Hematopoietic multipotent progenitor cell treated with erythropoietin and hydrocortisone succinate and interleukin-3 and kit ligand, for 6 days (in vitro differentiated cells): ENCODE measurements around the gene KLHDC7B.

Source experiments
- DNase-seq: peaks from one replicate; pipeline ENCODE4 v3.0.0-alpha.2; 2015

Gene KLHDC7B

DNA sequence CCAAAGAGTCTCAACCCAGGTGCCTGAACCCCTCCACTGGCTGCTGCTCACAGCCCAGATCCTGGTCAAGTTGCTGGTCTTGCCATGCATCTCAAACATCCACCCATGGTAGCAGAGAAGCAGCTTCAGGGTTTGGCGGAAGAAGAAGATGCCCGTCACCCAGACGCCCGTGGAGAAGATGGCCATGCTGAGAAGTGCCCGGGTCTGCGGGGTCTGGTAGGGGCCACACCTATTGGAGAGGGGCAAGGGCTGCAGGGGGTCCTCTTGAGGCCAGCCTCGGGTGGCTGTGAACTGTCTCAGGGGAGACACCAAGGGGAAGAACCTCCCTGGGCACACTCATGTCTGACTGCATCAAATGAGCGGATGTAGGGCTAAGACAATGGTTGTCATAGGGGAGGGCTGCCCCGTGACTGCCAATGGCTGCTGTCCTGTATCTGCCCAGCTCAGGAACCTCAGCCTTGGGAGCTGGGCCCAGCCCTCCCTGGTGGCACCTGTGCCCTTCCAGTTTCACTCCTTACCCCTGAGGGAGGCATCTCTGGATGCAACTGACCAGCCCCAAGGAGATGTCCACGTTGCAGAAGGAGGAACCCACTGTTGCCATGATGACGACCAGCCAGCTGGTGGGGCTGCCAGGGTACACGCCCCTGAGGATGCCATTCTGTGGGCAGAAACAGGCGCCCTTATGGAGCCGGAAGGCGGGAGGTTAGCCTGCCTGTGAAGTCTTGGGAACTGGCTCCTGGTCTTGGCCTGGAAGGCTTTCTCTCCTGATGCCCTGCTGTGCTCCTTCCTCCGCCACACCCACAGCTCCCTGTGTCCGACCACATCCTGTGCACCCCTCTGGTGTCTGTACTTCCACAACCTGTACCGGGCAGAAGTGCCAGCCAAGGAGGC lies 31.4 kb downstream of the KLHDC7B start:
- DNase-seq, result no peak

DNA sequence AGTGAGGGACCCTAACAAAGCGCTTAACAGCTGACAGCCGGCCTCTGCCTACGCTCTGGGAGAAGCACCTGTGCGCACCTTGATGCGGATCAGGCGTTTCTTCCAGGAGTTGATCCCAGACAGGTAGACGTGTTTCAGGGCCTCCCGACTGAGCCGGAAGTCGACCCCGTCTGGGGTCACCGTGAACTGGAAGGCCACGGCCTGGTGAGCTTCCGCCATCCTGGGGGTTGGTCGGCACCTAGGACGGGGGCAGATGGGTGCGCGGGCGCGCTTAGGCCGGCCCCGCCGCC lies 31.9 kb downstream of the KLHDC7B start:
- DNase-seq, result no peak

DNA sequence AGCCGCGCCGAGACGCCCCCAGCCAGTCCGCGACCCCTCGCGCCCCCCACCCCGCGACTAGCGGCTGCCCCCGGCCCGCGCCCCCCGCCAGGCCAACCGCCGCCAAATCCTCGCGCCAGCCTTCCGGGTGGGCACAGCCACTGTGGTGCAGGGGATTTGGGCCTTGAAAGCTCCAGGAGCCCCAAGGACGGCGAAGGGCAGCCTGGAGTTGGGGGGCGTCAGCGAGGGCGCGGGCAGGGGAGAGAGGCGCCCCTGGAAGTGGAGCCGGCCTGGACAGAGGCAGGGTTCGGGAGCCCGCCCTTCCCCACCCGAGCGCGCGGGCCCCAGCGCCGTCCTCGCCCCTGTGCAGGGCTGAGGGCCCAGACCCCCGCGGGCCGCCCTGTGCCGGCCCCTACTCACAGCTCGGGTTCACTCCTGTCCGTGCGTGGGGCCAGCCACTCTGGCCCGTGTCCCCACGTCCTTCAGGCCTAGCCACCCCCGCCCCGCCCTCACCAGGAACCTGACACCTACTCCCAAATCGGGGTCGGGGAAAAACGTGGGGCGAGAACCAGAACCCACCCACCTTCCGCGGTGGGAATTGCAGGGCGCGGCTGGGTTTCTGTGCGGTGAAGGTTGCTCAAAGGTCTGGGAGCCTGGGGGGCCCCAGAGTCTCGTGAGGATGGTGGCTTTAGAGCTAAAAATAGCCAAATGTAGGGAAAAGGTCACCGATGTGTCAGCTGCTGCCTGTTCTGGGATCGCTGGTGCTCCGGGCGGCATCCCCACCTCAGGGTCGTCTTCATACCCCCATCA lies 32.5 kb downstream of the KLHDC7B start, which contains the start of gene CPT1B:
Gene CPT1B (minus strand): TSS at position 441 of the 789 bp plus-strand sequence. CDS start 512 bp downstream, outside the sequence.
- DNase-seq, result no peak

DNA sequence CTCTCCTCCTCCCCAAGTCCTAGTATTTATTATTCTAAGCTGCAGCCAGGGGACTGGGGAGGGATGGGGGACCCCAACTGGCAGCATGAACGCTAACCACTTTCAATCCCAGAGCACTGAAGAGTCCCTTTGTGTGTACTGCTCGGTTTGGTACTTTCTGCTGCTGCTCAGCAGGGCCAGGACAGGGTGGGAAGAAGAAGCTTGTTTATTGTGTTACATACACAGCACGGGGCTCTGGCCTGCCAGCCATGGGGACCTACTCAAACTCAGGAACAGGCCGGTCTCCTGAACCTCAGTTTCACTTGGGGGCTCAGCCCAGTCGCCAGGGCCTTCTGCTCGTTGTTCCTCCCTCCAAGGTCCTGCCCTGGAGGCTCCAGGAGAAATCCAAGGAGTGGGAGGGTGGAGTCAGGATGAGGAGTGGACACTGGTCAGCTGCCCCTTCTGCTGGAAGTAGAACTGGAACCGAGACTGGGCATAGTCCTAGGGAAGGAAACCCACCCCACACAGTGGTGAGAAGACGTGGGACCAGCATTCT lies 33.1 kb downstream of the KLHDC7B start:
- no peak for DNase-seq

DNA sequence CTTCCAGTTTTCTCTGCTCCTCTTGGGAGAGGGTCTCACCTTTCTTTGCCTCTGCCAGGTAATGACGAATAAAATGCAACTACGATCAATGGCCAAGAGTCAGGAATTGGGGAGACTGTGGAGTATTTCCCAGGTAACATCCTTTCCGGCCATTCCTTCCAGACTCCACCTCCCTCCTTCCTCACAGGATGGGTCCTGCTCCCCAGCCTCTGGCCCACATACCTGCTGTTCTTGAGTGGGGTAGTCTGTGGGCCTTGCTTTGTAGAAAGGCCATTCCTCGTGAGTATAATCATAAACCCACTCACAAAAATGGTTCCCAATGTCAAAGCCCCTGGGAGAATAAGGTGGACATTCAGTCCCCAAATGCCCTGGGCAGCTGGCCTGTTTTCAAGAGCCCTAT lies 34.1 kb downstream of the KLHDC7B start:
- DNase-seq, result no peak

DNA sequence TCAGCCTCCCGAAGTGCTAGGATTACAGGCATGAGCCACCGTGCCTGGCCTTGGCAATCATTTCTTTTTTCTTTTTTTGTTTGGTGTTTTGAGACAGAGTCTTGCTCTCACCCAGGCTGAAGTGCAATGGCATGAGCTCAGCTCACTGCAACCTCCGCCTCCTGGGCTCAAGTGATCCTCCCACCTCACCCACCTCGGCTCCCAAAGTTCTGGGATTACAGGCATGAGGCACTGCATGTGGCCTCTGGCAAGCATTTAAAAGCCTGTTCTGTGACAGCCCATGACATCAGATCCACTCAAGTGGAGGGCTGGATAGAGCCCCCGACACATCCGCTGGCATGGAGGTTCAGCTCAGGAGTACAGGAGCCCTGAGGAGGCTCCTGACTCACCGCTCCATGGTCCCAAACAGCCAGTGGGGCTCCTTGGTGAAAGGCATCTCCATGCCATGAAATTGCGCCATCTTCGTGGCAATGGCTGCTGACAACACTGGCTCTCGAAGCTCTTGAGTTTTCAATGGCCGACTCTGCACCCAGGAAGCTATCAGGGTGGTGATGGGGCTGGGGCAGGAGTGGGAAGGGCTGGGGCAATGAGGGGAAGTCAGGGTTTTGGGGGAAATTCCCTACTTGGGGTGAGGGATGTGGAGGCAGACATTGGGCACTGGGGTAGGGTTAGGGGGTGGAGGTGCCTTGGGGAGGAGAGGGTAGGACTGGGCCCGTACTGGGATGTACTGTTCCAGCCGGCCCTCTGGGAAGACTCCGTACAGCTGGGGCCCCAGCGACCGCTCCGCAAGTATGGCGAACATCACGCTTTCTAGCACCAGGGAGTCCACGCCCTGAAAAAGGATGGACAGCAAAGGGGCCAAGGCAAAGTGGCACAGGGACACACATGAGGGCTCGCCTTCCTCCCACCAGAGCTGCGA lies 35.6 kb downstream of the KLHDC7B start:
- DNase-seq, result no peak

DNA sequence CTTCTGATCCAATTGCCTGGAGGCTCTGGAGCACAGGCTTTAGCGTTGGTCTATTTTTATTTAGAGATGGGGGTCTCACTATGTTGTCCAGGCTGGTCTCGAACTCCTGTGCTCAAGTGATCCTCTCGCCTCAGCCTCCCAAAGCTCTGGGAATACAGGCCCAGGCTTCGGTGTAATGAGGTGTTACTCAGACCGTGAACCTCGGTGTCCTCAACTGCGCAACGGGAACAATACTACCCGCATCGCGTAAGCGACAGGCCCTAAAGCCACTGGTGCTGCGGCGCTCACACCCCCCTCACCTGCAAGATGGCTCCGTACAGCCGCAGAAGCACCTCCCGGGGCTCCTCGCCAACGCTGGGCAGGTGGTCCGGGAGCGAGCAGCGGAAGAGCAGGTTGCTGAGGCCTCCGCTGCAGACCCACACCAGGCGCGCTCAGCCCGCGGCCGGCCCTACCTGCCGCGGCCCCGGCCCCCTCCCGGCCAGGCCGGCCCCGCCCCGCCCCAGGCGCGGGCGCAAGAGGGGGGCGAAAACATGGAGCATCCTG lies 36.3 kb downstream of the KLHDC7B start:
- peak; percentile 51 for DNase-seq

DNA sequence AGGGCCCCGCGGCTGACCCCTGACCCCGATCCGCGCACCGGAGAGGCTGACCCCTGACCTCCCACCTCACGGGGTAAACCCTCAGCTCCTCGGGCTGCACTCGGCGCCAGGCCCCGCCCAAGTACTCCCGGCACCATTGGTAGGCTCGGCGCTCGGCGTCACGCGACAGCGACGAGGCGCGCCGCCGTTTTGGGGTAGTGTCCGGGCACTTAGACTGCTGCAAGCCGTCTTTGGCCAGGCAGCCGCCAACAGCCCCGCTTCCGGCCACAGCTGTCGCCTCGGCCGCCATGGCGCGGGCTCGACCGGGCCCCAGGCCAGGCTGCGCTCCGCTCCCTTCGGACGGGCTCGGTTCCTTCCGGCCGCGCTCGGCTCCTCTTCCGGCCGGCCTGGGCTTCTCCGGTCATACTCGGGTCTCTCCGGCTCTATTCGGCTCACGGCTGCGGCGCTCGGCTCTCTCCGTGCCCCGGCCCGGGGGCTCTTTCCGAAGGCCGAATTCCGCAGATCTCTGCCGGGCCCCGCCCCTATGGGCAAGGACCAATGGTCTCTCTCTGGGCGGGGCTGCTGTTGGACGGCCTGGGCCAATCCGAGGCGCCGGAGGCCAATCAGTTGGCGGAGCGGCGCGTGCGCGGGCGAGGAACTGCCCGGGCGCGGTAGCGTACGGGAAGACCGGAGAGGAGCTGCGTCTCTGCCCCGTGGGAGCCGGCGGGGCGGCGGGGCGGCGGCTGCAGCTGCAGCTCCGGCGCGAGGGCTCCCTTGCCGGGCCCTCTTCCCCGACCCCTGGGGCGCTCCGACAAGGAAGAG lies 37.0 kb downstream of the KLHDC7B start, which contains the start of gene CHKB:
Gene CHKB (minus strand): TSS at position 357 of the 801 bp plus-strand sequence. CDS start 68 bp downstream, at position 289.
- DNase-seq, result peak; percentile 99

DNA sequence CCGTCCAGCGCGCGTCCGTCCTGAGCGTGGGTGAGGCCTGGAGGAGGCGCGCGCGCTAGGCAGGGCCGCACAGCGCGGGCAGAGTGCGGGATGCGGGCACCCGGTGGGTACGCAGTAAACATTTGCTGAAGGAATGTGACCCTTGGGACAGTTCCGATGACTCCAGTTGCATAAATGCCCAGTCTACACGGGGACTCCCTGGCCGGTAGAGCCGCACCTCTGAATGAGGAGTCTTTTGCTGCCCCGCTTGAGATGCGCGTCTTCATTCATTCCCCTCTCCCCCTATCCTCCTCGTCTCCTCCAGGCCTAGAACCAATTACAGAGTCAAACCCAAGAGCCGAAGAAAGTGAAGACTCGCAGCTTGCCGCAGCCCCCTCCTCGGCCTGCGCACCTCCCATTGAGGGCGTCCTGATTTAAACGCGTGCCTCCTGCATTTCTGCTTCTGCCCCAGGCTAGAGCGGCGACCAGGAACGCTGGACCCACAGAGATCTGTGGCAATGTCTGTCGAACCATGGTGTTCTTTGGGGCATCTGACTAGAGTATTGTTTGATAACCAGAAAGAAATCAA lies 37.7 kb downstream of the KLHDC7B start:
- DNase-seq, result no peak

DNA sequence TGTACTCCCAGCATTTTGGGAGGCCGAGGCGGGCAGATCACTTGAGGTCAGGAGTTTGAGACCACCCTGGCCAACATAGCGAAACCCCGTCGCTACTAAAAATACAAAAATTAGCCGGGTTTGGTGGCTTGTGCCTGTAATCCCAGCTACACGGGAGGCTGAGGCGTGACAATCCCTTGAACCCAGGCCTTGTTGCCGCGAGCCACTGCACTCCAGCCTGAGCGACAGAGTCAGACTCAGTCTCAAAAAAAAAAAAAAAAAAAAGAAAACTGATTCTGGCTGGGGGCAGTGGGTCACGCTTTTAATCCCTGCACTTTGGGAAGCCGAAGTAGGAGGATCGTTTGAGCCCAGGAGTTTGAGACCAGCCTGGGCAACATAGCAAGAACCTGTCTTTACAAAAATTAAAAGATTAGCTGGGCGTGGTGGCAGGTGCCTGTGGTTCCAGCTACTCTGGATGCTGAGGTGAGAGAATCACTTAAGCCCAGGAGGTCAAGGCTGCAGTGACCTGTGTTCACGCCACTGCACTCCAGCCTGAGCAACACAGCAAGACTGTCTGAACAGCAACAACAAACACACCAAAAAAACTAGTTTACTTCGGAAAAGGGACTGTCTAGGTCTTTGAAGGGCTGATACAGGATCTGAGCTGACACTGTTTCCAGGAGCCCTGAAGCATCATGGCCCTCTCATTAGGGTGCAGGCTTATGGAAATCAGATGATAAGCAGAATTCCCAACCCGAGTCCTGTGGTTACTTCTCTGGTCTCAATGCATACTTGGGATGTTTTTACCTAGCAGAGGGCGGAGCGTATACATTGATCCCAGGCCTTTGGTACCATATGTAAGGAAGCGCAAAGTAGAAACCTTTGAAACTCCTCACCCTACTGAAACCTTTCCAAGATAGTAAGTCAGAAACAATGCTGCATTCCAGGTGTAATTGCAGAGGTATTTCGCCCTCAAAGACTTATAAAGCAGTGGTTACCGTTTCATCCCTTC lies 38.7 kb downstream of the KLHDC7B start:
- DNase-seq, result no peak

DNA sequence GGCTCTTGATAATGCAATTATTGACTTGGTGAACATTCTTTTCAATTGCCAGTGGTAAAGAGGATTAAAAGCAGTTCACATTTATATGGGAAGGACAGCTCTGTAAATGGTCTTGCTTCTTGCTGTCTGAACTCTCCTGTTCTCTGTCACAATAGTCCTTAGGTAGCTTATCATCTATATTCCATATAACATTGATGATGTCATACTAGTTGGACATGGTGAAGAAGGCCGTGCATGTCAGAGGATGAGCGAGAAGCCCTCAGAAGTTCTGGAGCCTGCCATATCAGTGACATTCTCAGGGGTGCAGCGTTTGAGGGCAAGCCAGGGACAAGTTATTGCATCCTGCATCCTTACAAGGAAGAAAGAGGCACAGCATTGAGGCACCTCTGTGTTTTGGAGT lies 39.5 kb downstream of the KLHDC7B start:
- no peak for DNase-seq

DNA sequence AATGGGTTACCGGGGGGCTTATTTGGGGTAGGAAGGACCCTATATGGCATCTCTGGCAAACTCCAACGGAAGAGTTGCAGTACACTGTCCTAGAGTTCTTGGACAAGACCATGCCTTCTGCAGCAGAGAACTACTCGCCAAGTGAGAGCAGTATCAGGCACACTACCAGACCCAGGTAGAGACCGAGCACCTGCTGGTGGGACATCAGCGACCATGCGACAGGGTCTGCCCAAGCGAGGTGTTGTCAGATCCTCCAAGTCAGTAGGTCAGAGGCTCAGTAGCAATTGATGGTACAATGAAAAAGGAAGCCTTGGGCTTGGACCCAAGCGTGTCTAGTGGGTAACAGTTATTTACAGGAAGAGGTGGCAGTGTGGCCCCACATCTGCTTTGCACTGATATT lies 40.1 kb downstream of the KLHDC7B start:
- no peak for DNase-seq

DNA sequence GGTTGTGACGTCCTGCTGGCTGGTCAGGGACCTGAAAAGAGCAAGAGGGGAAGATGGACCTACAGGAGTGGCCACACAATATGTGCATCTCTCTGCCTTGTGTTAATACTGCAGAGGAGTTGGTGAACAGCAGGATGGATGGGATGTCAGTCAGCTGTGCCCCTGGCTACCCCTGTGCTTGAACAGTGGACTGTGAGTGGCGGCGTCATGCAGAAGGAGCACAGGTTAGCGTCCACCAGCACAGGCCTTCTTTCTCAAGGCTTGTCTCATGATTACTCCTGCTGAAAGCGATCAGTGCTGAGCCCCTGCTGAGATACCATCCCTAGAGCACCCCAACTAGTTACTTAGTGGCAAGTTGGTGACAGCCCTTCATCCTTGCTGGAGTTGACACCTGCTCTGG lies 40.7 kb downstream of the KLHDC7B start:
- DNase-seq, result no peak

DNA sequence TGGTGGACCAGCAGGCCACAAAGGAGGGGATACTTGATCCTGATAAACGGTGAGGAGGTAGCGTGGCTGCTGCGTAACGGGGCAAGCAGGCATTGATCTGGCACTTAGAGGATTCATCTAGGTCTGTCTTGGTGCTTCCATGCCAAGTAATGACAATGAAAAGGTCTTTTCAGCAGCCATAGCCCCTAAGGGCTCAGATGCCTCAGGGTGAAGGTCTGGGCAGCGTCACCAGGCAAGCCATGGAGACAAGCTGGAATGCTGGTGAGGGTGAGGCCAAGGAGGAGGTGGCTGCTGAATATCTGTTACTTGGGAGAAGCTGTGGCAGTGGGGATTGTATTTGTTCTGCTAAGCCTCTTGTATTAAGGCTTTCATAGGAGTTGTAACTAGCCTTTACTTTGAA lies 41.7 kb downstream of the KLHDC7B start:
- DNase-seq, result no peak

DNA sequence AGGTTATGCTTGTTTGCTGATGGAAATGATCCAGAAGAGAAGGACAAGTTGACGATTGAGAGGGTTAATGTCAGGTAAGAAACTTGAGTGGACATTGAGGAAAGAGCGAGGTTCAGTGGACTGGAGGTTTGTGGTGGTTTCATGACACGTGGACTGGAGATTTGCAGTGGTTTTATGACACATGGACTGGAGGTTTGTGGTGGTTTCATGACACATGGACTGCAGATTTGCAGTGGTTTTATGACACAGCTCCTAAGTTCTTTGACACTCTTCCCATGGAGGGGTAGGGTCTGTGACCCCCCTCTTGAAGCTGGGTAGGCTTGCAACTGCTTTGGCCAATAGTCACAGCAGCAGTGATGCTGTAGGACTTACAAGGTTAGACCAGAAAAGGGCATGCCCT lies 49.5 kb downstream of the KLHDC7B start:
- no peak for DNase-seq

DNA sequence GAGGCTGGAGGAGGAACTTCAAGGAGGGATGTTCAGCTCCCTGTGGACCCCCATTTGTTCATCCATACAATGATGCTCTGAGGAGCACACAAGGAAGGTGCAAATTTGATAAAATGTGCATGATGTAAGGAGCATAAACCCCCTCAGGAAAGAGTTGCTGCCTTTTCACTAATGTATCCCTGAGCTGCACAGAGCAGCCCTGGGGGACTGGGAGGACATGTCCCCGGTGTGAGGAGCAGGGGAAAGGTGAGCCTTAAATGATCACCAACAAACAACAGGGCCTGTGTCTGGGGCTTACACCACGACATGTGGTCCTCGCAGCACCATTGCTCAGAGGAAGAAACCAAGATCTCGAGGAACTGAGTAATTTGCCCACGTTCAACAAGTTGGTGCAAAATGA lies 51.4 kb downstream of the KLHDC7B start:
- no peak for DNase-seq

DNA sequence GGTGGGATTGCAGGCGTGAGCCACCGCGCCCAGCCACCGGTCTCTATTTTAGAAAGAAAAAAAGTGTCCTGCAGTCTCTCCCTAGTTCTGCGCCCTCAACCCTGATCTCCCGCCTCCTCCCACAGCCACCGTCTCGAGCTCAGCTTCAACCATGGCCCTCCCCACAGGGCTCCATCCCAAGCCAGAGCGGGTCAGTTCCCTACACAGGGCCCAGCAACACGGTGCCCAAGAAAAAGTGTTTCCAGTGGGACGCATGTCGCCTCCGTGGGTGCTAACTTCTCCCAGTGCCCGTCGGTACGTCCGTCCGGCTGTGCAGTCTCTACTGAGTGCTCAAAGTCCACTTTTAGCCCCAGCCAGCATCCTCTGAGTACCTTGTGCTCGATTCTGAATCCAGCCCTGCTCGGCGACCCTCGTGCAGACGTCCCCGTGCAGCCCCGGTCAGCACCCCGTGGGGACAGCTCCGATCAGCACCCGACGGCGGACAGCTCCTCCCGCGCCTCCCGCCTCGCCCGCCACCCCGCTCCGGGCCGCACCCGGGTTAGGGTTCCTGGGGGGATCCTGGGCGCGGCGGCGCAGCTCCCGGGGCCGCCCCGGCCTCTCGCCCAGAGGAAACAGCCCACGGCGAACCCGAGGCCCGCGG lies 54.2 kb downstream of the KLHDC7B start:
- DNase-seq, result peak; percentile 70

DNA sequence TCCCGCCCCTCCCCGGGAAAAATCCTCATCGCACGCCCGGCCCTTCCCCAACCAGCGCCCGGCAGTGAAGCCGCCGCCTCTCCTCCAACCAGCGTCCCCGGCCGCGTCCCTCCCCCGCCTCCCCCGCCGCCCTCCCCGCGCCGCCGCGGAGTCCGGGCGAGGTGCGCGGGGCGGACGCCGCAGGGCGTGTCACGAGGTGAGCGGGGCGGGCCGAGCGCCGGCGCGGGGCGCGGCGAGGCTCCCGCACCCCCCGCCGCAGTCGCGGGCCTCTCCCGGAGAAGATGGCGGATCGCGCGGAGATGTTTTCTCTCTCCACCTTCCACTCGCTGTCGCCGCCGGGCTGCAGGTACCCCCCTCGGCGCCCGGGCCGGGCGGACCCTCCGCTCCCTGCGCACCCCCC lies 54.8 kb downstream of the KLHDC7B start, which contains the start of gene MAPK8IP2:
Gene MAPK8IP2 (plus strand): TSS at position 256 of the 400 bp plus-strand sequence. CDS start 26 bp downstream, at position 282.
- no peak for DNase-seq
